Inflammatory macrophage (primary cell): ENCODE results near the gene IGSF8.
"Not testable (repeated sequence)": the region's sequence is repeated elsewhere in the genome, so short reads cannot be mapped to it uniquely, and the experiment has no call there.

ENCODE experiments used
- DNase-seq, 2 donors: peaks; one replicate each; pipeline ENCODE4 v3.0.0-alpha.2; 2020 to 2022

The IGSF8 gene

DNA sequence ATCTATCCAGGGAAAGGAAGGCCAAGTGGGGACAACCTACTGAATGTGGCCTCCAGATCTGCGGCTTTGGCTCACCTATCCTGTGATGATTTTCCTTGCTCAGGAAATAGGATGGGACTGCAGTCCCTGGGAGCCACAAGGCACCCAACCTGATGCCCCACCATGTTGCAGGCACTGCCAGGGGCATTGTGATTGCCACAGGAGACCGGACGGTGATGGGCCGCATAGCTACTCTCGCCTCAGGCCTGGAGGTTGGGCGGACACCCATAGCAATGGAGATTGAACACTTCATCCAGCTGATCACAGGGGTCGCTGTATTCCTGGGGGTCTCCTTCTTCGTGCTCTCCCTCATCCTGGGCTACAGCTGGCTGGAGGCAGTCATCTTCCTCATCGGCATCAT, 29.0 kb upstream of the IGSF8 start:
- DNase-seq = no peak

- not testable (repeated sequence) for DNase-seq
These were observed 27.9 kb upstream of the IGSF8 start for GRCh38 chr1:160126342-160126741.

- DNase-seq = peak; percentile 25 to 35
These were observed 27.3 kb upstream of the IGSF8 start for GRCh38 chr1:160125746-160126145.

- peak; percentile 21 to 23 for DNase-seq
These were observed 26.5 kb upstream of the IGSF8 start for GRCh38 chr1:160124705-160125478.

DNA sequence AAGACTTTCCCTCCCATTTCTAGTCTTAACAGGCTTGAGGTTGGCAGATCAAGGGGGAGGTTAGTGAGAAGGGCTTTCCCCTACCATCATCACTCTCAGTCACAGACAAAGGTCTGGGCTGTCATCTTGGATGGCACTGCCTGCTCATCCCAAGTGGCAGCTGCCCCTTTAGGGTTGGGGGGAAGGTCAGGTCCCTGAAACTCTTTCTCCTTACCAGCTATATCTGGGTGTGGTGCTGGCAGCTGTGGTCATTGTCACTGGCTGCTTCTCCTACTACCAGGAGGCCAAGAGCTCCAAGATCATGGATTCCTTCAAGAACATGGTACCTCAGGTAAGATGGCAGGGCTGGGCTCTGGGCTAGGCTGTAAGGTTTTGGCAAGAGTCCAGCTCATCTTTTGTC, 25.3 kb upstream of the IGSF8 start:
- no peak for DNase-seq

DNA sequence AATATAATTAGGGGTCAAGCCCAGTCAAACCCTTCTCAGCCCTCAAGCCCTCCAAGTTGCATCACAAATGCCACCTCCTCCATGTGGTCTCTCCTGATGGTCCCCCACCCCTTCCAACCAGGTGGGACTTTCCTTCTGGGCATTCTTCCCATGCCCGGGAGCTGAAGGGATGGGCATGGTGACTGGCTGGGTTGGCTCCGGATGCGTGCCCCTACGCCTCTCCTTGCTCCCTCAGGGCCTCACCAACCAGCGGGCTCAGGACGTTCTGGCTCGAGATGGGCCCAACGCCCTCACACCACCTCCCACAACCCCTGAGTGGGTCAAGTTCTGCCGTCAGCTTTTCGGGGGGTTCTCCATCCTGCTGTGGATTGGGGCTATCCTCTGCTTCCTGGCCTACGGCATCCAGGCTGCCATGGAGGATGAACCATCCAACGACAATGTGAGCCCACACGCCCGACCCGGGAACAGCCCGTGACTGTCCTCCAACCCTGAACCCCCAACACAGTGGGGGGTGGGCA, 24.6 kb upstream of the IGSF8 start:
- DNase-seq = no peak

- DNase-seq = no peak
These were observed 23.0 kb upstream of the IGSF8 start for GRCh38 chr1:160121388-160121787.

- no peak for DNase-seq
These were observed 22.4 kb upstream of the IGSF8 start for GRCh38 chr1:160120797-160121196.

GRCh38 chr1:160118928-160119327, 20.5 kb upstream of the IGSF8 start:
- no peak for DNase-seq

- DNase-seq = no peak
These were observed 19.3 kb upstream of the IGSF8 start for GRCh38 chr1:160117709-160118183.

- DNase-seq = no peak
These were observed 18.9 kb upstream of the IGSF8 start for GRCh38 chr1:160117300-160117699.

DNA sequence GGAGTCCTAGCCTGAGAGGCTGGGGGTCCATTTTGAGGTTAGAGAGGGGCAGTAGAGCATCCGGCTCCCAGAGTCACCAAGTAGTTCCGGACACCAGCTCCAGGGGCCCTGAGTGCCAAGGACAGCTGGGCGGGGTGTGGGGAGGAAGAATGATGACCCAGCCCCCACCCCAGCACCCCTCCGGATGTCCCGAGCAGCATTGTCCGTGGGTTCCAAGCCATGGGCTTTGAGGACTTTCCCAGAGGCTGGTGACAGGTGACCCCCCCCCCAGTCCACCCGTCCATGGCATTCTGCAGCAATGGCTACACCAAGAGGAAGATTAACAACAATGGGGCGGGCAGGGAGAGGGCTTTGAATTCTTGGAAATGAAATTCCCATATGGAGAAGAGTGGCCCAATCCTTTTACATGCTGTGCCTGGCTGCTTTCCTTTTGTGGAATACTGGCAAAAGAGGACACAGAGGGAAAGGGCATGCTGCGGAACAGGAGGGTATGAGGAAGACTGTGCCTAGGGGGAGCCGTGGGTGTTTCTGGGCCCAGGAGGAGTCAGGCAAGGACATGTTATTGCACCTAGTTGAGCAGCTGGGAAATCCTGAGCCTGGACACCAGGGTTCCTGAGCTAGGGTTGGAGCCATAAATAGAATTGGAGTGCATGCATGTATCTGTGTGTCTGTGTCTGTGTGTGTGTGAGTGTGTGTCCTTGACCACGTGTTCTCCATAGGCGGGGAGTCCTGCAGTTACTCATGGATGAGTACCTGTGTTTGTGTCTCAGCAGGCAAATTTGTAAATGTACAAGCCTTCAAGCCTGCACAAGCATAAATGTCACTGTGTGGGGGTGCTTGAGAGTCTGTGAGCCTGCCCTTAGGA, 18.1 kb upstream of the IGSF8 start:
- DNase-seq = no peak

GRCh38 chr1:160115545-160116282, 17.3 kb upstream of the IGSF8 start, which contains the start of gene ATP1A2:
ATP1A2 (plus strand) TSS chr1:160115759; CDS start chr1:160115862, 103 bp downstream.
- DNase-seq = no peak

- DNase-seq = no peak
These were observed 15.7 kb upstream of the IGSF8 start for GRCh38 chr1:160114085-160114484.

DNA sequence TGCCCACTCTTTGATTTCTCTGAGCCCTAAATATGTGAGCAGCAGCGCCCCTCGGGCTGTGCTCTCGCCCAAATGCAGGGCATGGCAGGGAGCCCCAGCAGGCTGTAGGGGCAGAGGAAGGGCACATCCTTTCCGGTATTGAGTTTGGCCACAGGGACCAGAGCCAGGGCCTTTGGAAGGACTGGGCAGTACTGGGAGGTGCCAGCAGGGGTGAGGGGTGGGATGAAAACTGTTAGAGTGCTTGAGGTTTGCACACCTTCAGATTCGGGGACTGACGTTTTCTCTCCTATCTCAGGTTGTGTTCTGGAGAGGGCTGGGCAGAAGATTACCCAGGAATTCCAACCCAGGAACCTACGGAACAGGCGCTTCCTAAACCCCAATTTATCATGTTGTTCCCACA, 15.0 kb upstream of the IGSF8 start:
- DNase-seq = no peak

- DNase-seq = no peak
These were observed 13.9 kb upstream of the IGSF8 start for GRCh38 chr1:160112357-160112756.

GRCh38 chr1:160111462-160111861, 13.0 kb upstream of the IGSF8 start:
- not testable (repeated sequence) for DNase-seq

- DNase-seq = no peak
These were observed 11.3 kb upstream of the IGSF8 start for GRCh38 chr1:160109686-160110085.

- DNase-seq = peak; percentile 73 to 82
These were observed 10.7 kb upstream of the IGSF8 start for GRCh38 chr1:160108888-160109662.

- no peak for DNase-seq
These were observed 9.1 kb upstream of the IGSF8 start for GRCh38 chr1:160107512-160107911.

DNA sequence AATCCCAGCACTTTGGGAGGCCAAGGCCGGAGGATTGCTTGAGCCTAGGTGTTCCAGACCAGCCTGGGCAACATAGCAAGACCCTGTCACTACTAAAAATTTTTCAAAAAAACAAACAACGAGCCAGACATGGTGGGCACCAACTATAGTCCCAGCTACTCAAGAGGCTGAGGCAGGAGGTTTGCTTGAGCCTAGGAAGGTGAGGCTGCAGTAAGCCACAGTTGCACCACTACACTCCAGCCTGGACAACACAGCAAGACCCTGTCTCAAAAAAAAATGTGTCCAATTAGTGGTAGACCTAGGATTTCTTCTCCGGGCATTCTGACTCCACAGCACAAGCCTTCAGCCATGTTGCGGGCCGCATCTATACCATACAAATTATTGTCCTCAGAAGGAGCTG, 6.7 kb upstream of the IGSF8 start:
- DNase-seq = no peak

GRCh38 chr1:160104486-160104885, 6.1 kb upstream of the IGSF8 start:
- DNase-seq = peak; percentile 79 to 88
